Upper lobe of left lung (tissue), 4 donors: Measurements from ENCODE around the gene BCAS3.

Source experiments
- CTCF ChIP-seq, 6 experiments: fragments of 450-650 bp in 4 of 6; fragments of 200-600 bp in 2 of 6; sonication (generic) in 2 of 6; IDR thresholded peaks; one replicate each; pipeline ENCODE4 v1.5.1; 2016 to 2019; ENCODE audit warnings: antibody characterized with exemption in 6 of 6
- POLR2A ChIP-seq, 4 donors: fragments of 450-650 bp; IDR thresholded peaks; one replicate each; pipeline ENCODE4 v1.5.1; 2016 to 2017; ENCODE audit warnings: antibody characterized with exemption in 4 of 4, mild to moderate bottlenecking in 2 of 4
- POLR2AphosphoS5 ChIP-seq, 2 donors: sonication (generic); formaldehyde crosslinking; IDR thresholded peaks; one replicate each; pipeline ENCODE4 v1.5.1; 2017; ENCODE audit warnings: antibody characterized with exemption in 2 of 2

- TF ChIP-seq POLR2A (IDR thresholded peaks at IDR 0.05) (no peak), CTCF (IDR thresholded peaks at IDR 0.05) (no peak), POLR2AphosphoS5 (IDR thresholded peaks at IDR 0.05) (no peak)
Observed at GRCh38 chr17:61305024-61305423, 627.4 kb downstream of the BCAS3 start.
